Vagina (tissue), 2 donors: ENCODE measurements around the gene YAP1.

Source experiments
- POLR2A ChIP-seq, 2 donors: fragments of 450-650 bp; IDR thresholded peaks; one replicate each; pipeline ENCODE4 v1.6.1; 2017; ENCODE audit warnings: antibody characterized with exemption in 2 of 2, mild to moderate bottlenecking in 2 of 2, moderate library complexity in 2 of 2
- POLR2AphosphoS5 ChIP-seq, 2 donors: sonication (generic); formaldehyde crosslinking; IDR thresholded peaks; one replicate each; pipeline ENCODE4 v1.9.0; 2017; ENCODE audit warnings: antibody characterized with exemption in 2 of 2, mild to moderate bottlenecking in 2 of 2, low read depth in 1 of 2; ENCODE audit not compliant: insufficient read depth in 1 of 2
- TF ChIP-seq, protein P1 (sequence below), 3 experiments: fragments of 450-650 bp in 2 of 3; fragments of 200-600 bp in 1 of 3; sonication (generic) in 1 of 3; IDR thresholded peaks; one replicate each; pipeline ENCODE4 v1.5.1; 2017 to 2019; ENCODE audit warnings: antibody characterized with exemption in 3 of 3, mild to moderate bottlenecking in 2 of 3, moderate library complexity in 2 of 3

GRCh38 chr11:102252339-102252891, 142.2 kb downstream of the YAP1 start:
- TF ChIP-seq, protein P1, sequence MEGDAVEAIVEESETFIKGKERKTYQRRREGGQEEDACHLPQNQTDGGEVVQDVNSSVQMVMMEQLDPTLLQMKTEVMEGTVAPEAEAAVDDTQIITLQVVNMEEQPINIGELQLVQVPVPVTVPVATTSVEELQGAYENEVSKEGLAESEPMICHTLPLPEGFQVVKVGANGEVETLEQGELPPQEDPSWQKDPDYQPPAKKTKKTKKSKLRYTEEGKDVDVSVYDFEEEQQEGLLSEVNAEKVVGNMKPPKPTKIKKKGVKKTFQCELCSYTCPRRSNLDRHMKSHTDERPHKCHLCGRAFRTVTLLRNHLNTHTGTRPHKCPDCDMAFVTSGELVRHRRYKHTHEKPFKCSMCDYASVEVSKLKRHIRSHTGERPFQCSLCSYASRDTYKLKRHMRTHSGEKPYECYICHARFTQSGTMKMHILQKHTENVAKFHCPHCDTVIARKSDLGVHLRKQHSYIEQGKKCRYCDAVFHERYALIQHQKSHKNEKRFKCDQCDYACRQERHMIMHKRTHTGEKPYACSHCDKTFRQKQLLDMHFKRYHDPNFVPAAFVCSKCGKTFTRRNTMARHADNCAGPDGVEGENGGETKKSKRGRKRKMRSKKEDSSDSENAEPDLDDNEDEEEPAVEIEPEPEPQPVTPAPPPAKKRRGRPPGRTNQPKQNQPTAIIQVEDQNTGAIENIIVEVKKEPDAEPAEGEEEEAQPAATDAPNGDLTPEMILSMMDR (IDR thresholded peaks at IDR 0.05): no peak
- TF ChIP-seq POLR2AphosphoS5 (IDR thresholded peaks at IDR 0.05; ENCODE audit: insufficient read depth in 1 of 2, low read depth in 1 of 2) (no peak), POLR2A (IDR thresholded peaks at IDR 0.05) (no peak)
